ENCODE results near the gene PAN3.
A peak's percentile ranks its signal among the peaks of the same experiment; 100 is the strongest.

PAN3 gene

GRCh38 chr13:28313579-28313978 lies 175.2 kb downstream of the PAN3 start:
- no peak for ATAC-seq

DNA sequence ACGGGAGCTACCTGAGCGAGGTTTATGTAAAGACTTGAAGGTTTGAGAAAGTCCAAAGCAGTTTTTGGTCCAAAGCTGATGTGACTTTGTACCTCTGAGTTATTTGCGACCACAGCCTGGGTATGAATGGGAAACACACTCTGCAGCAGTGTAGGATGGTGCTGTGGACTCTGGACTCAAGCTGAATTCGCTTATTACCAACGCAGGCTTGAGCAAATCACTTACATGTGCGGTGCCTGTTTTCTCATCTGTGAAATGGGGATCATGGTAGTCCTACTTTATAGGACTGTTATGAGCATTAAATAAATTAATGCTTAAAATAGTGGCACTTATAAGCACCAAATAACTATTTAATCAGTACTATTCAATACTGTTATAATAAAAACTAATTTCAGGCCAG lies 176.5 kb downstream of the PAN3 start:
- no peak for ATAC-seq

GRCh38 chr13:28316129-28316528 lies 177.8 kb downstream of the PAN3 start:
- no peak for ATAC-seq

- no peak for ATAC-seq
These were observed 178.5 kb downstream of the PAN3 start for GRCh38 chr13:28316836-28317235.

DNA sequence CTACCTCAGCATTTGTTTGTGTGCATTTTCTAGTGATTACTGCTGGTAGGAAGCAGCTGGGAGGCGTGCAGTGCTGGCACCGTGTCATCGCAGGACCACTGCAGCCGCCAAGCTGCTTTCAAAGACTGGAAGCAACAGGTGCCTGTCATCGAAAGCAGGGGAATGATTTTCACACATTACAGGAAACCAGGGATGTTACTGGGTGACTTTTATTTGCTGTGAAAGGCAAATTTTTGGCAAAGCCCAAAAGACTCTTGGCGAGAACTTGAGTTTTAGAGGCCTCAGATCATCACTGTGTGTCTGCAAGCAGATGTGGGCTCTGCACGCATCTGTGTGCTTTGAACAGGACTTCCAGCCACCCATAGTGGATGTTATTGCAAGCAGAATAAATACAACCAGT lies 180.2 kb downstream of the PAN3 start:
- ATAC-seq = no peak

GRCh38 chr13:28319528-28319927 lies 181.2 kb downstream of the PAN3 start:
- no peak for ATAC-seq

GRCh38 chr13:28320209-28320608 lies 181.9 kb downstream of the PAN3 start:
- ATAC-seq = no peak

DNA sequence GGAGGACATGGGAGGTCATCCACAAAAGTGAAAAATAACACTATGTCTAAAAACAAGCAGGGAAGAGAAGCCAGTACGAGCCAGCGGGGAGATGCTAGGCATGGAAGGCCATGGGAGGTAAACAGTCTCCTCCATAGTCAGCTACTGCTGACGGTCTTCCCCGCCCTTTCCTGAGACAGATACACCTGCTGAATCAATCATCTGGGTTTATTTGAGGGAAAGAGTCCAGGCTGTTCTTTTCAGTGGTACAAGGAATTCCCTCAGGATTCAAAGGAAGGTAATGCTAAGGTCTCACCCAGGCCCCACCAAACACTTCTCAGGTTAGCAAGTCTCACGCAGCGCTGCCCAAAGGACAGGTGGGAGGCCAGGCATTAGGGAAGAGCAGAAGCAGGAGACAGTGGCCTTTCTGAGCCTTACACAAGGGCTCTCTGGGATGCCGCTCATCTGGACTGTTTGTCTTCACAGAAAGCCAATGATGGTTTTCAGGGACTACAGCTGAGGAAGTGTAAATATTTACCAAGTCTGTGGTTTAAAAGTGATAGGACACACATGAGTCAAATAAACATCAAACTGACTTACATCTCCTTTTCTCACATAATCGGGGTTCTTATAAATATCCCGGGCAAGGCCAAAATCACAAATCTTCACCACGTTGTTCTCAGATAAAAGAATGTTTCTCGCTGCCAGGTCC lies 182.7 kb downstream of the PAN3 start:
- no peak for ATAC-seq

GRCh38 chr13:28321756-28322155 lies 183.4 kb downstream of the PAN3 start:
- ATAC-seq = no peak

DNA sequence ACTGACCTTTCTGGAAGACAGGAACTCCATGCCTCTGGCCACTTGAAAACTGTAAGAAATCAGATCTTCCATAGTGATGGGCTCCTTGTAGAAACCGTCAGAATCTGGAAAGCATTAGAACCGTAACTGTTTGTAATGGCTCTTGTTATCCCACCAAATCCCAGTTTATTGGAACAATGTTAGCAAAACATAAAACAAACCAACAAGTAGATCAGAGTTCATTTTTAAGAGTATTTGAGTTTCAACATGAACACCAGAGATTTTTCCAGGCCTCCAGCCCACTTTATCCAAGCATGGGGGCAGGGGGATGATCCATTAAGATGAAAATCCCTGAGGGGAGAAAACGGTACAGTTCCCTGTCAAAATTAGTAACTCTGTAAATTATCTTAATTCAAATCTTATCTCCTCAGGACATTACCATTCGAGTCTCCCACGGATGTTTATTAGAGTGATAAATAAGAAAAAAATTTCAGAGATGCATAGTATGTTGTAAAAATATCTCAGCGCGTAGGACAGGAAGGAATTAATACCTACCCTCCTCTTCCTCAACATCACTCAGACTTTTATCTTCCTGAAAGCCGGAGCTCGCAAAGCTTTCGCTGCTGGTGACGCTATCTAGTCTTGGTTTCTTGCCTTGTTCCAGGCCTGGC lies 184.0 kb downstream of the PAN3 start:
- no peak for ATAC-seq

GRCh38 chr13:28324181-28324789 lies 185.9 kb downstream of the PAN3 start:
- peak; percentile 41 to 63 for ATAC-seq

- no peak for ATAC-seq
These were observed 186.7 kb downstream of the PAN3 start for GRCh38 chr13:28325022-28325421.

DNA sequence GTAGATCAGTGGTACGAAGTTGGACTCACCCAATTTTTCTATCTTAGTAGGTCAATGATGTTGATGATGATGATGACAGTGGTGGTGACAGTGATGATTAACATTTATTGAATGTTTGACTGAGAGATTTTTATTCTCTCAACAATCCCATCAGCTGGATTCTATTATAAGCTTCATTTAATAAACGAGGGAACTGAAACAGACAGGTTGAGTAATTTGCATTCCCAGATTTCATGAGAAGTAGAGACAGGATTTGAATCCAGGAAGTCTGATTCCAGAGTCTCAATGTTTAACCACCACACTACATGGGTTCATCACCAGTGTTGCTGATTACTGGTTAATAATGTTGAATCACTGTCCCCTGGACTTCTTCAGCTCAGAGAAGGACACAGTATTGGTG lies 187.7 kb downstream of the PAN3 start:
- no peak for ATAC-seq

GRCh38 chr13:28327373-28328270 lies 189.3 kb downstream of the PAN3 start:
- no peak for ATAC-seq

DNA sequence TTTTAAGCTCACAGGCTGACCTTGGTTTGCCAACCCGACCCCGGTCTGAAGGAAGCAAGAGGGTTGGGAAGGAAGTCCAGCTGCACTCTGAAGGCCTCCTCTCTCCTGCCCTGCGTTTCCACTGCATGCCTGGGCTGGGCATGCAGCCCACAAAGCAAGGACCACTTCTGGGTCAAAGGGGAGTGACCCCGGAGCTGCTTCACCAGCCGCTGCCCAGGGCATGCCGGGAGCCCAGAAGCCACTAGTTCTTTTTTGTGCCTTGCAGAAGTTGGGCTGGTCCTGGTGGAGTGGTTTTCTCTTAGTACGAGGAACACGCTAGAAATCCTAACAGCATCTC lies 189.9 kb downstream of the PAN3 start:
- ATAC-seq = no peak

- ATAC-seq = peak in 1 of 2 donors; percentile 10
These were observed 191.2 kb downstream of the PAN3 start for GRCh38 chr13:28329395-28330158.

DNA sequence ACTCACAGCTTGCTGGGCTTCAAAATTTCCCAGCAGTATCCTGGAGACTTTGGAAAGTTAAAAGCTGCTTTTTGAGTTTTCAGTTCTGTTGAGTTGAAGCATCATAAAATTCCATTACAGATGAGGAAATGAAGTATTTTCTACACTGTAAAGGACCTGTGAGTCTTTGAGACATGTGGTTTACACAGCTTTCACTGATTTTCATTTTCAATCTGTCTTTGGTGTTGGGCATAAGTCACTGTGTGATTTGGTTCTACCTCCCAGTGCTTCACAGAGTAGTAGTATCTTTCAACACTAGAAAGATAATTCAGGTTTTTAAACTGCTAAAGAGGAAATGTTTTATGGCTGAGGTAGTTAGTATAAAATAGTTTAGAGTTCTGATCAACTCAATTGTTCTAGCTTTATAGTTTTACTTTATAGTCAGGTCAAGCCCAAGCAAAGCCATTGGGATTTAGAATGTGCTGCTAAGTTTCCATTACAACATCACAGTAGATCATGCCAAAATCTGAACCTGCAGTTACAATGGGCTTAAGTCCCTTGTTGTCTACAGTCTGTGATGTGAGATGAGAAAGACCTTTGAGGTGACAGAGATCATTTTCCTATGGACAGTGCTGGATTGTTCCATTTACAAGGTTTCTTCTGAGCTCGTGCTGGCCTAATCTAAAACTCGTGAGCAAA lies 195.0 kb downstream of the PAN3 start:
- ATAC-seq = no peak

- no peak for ATAC-seq
These were observed 197.9 kb downstream of the PAN3 start for GRCh38 chr13:28336193-28336657.

DNA sequence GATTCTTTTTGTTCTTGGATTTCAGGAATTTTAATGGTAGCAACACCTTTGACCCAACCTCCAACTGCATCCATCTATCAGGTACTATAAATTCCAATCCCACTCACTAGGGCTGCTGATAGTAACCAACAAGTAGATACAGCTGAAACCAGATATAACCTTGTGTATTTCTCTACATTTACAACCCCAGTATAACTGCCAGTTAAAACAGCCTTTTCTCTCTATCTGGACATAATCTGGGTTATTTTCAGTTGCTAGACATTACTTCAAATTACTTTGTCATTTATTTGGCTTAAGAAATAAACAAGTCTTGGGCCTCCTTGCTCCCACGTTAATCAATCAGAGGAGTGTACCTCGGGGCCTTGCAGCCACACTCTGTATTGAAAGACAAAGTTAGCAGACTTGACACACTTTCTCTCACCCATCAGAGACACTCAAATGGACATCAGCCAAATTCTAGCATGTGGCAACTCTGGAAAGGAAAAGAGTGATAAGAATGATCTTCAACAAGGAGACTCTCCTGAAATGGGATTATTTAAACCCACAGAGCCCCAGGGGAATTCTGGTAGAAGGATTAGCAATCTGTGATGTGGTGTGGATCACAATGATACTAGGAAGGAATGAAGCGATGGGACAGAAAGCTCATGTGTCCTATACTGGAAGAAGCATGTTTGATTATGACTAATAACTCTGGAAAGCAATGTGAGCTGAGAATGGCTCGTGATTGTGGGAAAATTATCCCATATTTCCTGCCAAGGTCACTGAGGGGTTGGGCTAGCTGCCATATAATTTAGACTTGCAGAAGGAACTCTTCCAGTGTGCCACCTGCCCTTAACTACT lies 199.0 kb downstream of the PAN3 start:
- no peak for ATAC-seq

DNA sequence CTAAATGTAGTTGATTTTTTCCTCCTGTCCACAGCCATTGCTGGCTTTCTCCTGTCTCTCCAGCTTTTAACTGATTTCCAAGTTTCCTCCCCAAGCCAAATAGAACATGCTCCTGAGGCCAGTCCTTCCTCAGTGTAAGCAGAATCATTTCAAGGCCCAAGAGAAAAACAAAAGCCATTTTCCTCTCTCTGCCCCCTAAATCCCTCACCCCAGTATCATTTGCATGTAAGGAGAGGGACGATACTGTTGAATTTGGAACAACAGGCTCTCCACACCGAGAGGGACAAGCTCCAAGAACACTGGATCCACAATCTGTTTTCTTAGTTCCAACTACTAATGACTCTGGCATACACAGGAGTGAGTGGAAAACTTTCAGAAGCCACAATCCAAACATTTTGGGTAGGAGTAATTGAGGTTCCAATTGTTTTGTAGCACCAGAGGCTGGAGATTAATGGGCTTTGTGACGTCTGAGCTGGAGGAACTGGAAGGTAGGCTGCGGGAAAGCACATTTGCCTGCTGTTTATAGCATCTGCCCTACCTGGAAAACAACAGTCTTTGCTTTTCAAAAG lies 199.7 kb downstream of the PAN3 start:
- no peak for ATAC-seq

GRCh38 chr13:28338742-28339141 lies 200.4 kb downstream of the PAN3 start:
- ATAC-seq = no peak
